ENCODE results near the gene BTBD2.
"Not testable (repeated sequence)": the region's sequence is repeated elsewhere in the genome, so short reads cannot be mapped to it uniquely, and the experiment has no call there.

BTBD2 gene

DNA sequence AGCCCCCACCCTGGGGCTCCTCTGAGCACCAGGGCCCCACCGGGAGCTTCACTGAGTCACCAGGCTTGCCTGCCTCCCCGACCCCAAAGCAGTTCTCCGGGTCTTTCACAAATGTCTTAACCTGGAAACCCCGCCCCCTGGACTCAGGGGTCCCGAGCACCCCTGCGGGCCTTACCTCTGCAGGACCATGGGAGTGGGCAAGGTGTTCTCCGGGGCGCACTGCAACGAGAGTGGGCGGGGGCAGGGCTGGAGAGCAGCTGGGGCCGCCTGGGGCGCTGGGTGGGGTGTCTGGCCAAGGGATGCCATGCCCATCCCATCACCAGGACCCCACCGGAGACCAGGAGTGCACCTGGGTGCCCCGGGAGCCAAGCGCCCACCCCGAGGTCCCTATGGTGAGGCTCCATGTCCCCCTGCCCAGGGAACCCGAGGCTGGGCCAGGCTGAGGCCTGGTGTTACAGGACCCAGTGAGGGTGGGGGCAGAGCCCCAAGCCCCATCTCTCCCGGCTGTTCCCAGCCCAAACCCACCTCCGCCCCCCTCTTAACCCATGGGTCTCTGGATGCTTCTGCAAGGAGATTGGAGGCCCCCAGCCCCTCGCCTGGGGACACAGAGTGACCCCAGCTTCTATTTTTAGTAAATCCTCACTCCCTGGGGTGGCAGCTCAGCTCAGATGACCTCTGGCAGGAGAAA is 24.6 kb upstream of the BTBD2 start:
- no peak for DNase-seq (ENCODE audit: low spot score)

DNA sequence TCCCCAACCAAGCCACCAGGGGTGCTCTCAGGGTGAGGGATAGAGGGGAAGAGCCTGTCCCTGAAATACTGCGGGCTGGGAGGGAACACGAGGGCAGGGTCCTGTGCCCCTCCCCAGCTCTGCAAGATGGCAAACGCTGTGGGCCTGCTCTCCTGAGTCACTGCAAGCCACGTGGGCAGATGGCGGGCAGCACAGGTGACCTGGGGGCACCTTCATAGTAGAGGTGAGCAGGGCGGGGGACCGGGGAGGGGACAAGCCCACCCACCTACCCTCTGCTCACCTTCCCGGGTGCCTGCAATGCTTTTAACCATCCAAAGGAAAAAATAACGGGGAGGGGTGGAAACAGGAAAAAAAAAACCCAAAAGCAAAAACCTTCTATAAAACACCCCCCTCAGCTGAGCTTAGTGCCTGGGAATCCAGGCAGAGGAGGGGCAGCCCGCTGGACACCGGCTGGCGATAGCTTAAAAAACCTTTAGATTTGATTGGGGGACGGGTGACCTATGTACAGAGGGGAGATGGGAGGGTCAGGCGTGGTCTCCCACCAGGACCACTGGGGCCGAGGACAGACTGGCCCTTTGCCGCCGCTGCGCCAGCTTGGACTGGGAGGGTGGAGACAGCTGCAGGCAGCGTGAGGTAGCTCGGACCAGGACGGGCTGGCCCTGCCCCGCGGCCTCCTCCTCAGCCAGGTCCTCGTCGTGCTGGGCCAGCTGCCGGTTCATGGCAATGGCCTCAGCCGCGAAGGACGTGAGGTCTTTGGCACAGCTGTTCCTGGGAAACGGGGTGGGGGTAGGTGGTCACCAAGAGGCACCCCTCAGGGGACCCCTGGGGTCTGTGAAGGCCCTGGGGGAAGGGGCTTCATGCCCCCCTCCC is 23.8 kb upstream of the BTBD2 start:
- no peak for DNase-seq (ENCODE audit: low spot score)

- no peak for DNase-seq (ENCODE audit: low spot score)
Observed at GRCh38 chr19:2038284-2039088, 23.0 kb upstream of the BTBD2 start.

- DNase-seq (ENCODE audit: low spot score): no peak
Observed at GRCh38 chr19:2037651-2038255, 22.2 kb upstream of the BTBD2 start.

- DNase-seq (ENCODE audit: low spot score): no peak
Observed at GRCh38 chr19:2036424-2036823, 20.9 kb upstream of the BTBD2 start.

DNA sequence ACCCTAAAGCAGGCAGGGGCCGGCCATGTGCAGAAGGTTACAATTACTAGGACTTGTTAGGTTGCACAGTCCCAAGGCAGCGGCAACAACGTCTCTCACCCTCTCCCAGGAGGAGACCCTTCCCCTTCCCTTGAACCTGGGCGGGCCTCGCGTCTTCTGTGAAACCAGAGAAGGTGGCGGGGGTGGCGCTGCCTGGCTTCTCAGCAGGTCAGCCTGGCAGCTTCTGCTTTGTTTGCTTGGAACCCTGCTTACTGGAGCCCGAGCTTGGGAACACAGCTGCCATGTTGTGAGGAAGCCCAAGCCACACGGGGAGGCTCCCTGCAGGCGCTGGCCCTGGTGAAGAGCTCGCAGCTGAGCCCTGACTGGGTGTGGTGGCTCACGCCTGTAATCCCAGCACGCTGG is 20.1 kb upstream of the BTBD2 start:
- no peak for DNase-seq (ENCODE audit: low spot score)

DNA sequence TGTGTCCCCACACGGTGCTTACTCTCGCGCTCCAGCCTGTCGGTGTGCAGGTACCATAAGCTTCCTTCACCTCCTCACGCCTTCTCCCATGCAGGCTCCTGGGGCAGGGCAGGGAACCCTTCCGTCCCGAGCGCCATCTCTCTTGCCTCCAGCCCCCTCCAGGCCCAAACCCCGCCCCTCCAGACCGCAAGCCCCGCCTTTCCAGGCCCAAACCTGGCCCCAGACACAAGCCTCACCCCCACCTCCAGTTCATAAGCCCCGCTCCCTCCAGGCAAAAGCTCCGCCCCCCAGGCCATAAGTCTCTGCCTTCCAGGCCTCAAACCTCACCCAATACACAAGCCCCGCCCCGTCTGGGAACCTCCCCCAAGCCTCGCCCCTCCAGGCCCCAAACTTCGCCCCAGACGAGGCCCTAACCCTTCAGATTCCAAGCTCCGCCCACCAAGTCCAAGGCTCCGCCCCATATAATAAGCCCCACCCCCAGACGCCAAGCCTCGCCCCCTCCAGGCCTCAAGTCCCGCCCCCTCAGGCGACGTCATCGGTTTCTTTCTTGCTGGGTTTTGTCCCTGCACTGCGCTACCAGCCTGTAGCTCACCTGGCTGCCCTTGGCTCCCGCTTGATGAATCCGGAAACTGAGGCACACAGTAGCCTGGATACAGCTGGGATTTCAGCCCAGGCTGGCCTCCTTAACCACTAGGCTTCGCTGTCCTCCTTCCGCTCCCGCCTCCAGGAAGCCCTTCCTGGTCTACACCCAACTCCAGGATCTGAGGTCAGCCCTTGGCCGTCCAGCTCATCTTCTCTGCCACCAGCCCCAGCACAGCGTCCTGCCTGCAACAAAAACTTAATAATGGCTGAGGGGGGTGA is 19.4 kb upstream of the BTBD2 start:
- no peak for DNase-seq (ENCODE audit: low spot score)

DNA sequence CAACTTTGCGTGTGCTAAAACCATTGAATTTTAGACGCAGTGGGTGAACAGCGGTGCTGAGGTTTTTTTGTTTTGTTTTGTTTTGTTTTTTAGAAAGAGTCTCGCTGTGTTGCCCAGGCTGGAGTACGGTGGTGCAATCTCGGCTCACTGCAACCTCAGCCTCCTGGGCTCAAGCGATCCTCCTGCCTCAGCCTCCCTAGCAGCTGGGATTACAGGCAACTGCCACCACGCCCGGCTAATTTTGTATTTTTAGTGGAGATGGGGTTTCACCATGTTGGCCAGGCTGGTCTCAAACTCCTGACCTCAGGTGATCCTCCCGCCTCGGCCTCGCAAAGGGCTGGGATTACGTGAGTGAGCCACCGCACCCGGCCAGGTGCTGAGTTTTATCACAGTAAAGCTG is 18.7 kb upstream of the BTBD2 start:
- DNase-seq (ENCODE audit: low spot score): not testable (repeated sequence)

- no peak for DNase-seq (ENCODE audit: low spot score)
Observed at GRCh38 chr19:2033825-2034159, 18.3 kb upstream of the BTBD2 start.

DNA sequence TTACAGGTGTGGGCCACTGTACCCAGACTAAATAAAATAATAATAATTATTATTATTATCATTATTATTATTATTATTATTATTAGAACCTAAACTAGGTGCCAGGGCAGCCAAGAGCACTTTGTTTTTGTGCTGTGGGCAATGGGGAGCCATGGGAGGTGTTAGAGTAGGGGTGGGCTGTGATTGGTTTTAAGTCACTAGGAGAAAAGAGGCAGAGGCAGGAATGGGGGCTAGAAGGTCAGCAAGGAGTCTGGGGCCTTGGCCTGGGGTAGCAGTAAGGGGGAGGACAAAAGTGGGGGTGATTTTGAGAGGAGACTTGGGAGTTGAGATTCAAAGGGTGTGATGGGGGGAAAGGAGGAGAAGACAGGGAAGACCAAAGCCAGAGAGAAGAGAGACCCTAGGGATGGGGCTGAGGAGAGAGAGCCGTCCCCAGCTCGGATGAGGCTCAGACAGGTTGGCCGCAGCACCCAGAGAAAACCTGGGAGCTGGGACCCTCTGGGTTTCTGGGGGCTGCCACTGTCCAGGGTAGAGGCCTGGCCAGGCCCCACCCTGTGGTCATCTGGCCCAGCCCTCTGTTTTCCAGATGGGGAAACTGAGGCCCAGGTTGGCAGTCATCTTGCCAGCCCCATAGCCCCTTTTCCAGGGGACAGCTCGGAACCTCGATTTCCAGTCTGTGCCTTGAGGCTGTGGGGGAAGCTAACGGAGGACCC is 17.8 kb upstream of the BTBD2 start:
- no peak for DNase-seq (ENCODE audit: low spot score)

DNA sequence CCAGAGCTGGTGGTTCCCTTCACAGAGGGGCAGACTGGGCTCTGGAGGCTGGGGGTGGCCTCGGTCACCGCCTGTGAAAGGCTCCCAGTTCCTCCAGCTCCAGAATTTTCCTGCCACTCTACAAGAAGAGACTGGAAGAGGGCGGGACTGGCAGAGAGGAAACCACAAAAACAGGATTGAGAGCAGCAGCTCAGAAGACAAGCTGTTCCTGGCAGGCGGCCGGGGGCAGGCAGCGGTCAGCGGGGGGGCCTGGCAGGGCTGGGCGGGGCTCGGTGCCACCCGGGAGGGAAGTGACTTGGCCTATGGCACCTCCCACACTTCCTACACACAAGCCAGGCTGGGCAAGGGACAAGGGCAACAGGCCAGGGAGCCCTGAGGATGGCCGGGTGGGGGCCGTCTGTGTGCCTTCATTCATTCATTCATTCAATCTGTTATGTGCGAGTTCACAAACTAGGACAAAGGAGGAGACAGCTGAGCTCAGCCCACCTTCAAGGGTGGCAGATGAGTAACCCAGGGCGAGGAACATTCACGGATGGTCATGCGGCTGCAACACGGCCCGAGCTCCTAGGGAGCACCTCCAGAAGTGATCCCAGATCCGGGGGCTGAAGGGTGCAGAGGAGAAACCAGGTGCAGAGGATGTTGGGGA is 16.9 kb upstream of the BTBD2 start:
- DNase-seq (ENCODE audit: low spot score): peak; percentile 97

GRCh38 chr19:2027361-2027760 is 11.8 kb upstream of the BTBD2 start:
- no peak for DNase-seq (ENCODE audit: low spot score)

- DNase-seq (ENCODE audit: low spot score): no peak
Observed at GRCh38 chr19:2026770-2027169, 11.3 kb upstream of the BTBD2 start.

DNA sequence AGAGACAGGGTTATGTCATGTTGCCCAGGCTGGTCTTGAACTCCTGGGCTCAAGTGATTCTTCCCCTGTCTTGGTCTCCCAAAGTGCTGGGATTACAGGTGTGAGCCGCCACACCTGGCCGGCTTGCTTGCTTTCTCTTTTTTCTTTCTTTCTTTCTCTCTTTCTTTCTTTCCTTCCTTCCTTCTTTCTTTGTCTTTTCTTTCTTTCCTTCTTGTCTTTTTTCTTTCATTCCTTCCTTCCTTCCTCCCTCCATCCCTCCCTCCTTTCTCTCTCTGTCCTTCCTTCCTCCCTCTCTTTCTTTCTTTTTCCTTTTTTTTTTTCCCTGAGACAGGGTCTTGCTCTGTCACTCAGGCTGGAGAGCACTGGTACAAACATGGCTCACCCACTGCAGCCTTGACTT is 6.8 kb upstream of the BTBD2 start:
- DNase-seq (ENCODE audit: low spot score): no peak

GRCh38 chr19:2021453-2022140 is 6.1 kb upstream of the BTBD2 start:
- no peak for DNase-seq (ENCODE audit: low spot score)

- DNase-seq (ENCODE audit: low spot score): no peak
Observed at GRCh38 chr19:2018752-2019151, 3.2 kb upstream of the BTBD2 start.

- peak; percentile 94 for DNase-seq (ENCODE audit: low spot score)
Observed at GRCh38 chr19:2016041-2016807, 710 bp upstream of the BTBD2 start.

DNA sequence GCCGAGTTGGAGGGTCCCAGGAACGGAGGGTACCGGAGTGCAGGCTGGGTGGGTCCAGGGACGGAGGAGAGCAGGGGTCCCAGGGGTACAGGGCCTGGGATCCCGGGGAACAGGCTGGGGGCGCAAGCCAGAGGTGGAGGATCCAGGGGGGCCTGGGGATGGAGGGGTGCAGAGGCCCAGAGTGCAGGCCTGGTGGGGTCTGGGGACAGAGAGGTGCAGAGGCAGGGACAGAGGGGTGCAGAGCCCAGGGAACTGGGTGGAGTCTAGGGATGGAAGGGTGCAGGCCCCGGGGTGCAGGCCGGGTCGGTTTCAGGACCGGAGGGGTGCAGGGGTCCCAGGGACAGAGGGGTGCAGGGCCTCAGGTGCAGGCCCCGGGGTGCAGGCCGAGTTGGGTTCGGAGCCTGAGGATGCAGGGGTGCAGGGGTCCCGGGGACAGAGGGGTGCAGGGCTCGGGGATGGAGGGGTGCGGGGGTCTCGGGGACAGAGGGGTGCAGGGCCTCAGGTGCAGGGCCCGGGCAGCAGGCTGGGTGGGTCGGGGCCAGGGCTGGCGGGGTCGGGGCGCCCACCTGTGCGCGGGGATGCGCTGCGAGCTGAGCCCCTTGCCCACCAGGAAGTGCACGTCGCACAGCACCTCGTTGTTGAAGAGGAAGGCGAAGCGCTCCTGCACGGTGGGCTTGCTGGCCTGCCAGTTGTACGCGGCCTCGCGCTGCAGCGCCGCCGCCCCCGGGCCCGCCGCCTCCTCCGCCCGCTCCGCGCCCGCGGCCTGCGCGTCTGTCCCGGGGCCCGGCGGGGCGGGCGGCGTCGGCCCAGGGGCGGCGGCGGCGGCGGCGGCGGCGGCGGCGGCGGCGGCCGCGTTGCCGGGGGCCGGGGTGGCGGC is 545 bp downstream of the BTBD2 start:
- DNase-seq (ENCODE audit: low spot score): no peak
